GM18868 (cell line): ENCODE measurements around the gene NOTCH1.

Source experiments
- ATAC-seq: cut with Tn5 transposase; IDR thresholded peaks from one replicate; pipeline ENCODE4 v1.9.1; 2021; ENCODE audit warnings: mild to moderate bottlenecking, moderate library complexity; ENCODE audit not compliant: unreplicated experiment

The NOTCH1 gene

GRCh38 chr9:136518623-136519022 lies 27.2 kb downstream of the NOTCH1 start:
- no peak for ATAC-seq

GRCh38 chr9:136517950-136518349 lies 27.9 kb downstream of the NOTCH1 start:
- ATAC-seq = no peak

GRCh38 chr9:136517012-136517743 lies 28.7 kb downstream of the NOTCH1 start:
- ATAC-seq = no peak

GRCh38 chr9:136516191-136516654 lies 29.6 kb downstream of the NOTCH1 start:
- ATAC-seq = no peak

- ATAC-seq = no peak
Observed at GRCh38 chr9:136515276-136515675, 30.6 kb downstream of the NOTCH1 start.

- ATAC-seq = no peak
Observed at GRCh38 chr9:136514022-136514714, 31.7 kb downstream of the NOTCH1 start.

- no peak for ATAC-seq
Observed at GRCh38 chr9:136513191-136513590, 32.7 kb downstream of the NOTCH1 start.

GRCh38 chr9:136512651-136513071 lies 33.2 kb downstream of the NOTCH1 start:
- ATAC-seq = no peak

- no peak for ATAC-seq
Observed at GRCh38 chr9:136511670-136512592, 33.9 kb downstream of the NOTCH1 start.

GRCh38 chr9:136511144-136511669 lies 34.6 kb downstream of the NOTCH1 start:
- ATAC-seq = no peak

GRCh38 chr9:136510561-136510960 lies 35.3 kb downstream of the NOTCH1 start:
- no peak for ATAC-seq

- ATAC-seq = no peak
Observed at GRCh38 chr9:136509549-136509948, 36.3 kb downstream of the NOTCH1 start.

- ATAC-seq = no peak
Observed at GRCh38 chr9:136508729-136509500, 36.9 kb downstream of the NOTCH1 start.

- no peak for ATAC-seq
Observed at GRCh38 chr9:136507992-136508375, 37.9 kb downstream of the NOTCH1 start.

GRCh38 chr9:136507221-136507991 lies 38.4 kb downstream of the NOTCH1 start:
- ATAC-seq = no peak

- ATAC-seq = no peak
Observed at GRCh38 chr9:136506425-136506824, 39.4 kb downstream of the NOTCH1 start.

GRCh38 chr9:136505406-136506403 lies 40.1 kb downstream of the NOTCH1 start:
- no peak for ATAC-seq
